IMR-90 (cell line): ENCODE data around the gene TDRD1. TPM values are rescaled to one million over a fixed set of nuclear protein-coding genes. Genes with fewer than 3 reads are reported as not detected.

ENCODE experiments used
- ATAC-seq: fragments of 200-7000 bp; cut with Tn5 transposase; 2 replicates; pipeline ENCODE4 v1.9.1; 2020; ENCODE audit warnings: low read depth, mild to moderate bottlenecking, moderate library complexity
- BruUV-seq: library from RNA; stranded (reverse); fragments of 400-500 nt; replicated peaks from 2 replicates; lab custom pipeline; 2021; lab: Mats Ljungman, UMichigan
- CTCF ChIA-PET: fragments of 300-600 bp; formaldehyde crosslinking; extraction: SDS; loops from one replicate; lab custom pipeline; 2021; ENCODE audit warnings: antibody characterized with exemption; lab: Yijun Ruan, JAX
- POLR2A ChIA-PET: fragments of 300-600 bp; sonication (Branson Sonifier 250); formaldehyde crosslinking; loops from one replicate; lab custom pipeline; 2022; ENCODE audit warnings: antibody characterized with exemption; ENCODE audit not compliant: unreplicated experiment; lab: Charles Lee
- DNase-seq: peaks from one replicate; pipeline ENCODE4 v3.0.0; 2013
- H2AFZ ChIP-seq: replicated peaks from 2 replicates; pipeline ENCODE3; 2013; ENCODE audit warnings: low read length, mild to moderate bottlenecking; ENCODE audit not compliant: poor library complexity
- H2AK5ac ChIP-seq: 2 replicates; pipeline ENCODE4 v1.6.1; 2013; ENCODE audit warnings: low read depth, low read length, inconsistent platforms
- H2AK9ac ChIP-seq: replicated peaks from 2 replicates; pipeline ENCODE3; 2013; ENCODE audit warnings: mild to moderate bottlenecking, low read depth, low read length, moderate library complexity; ENCODE audit not compliant: poor library complexity
- H2BK120ac ChIP-seq: 2 replicates; pipeline ENCODE4 v1.6.1; 2013; ENCODE audit warnings: low read depth, low read length, inconsistent platforms
- H2BK15ac ChIP-seq: 3 replicates; pipeline ENCODE4 v1.6.1; 2013; ENCODE audit warnings: low read depth, low read length, inconsistent platforms
- H2BK20ac ChIP-seq: 2 replicates; pipeline ENCODE4 v1.6.1; 2013; ENCODE audit warnings: low read depth, mild to moderate bottlenecking, inconsistent platforms, low read length, moderate library complexity
- H2BK5ac ChIP-seq: 2 replicates; pipeline ENCODE4 v1.6.1; 2013; ENCODE audit warnings: mild to moderate bottlenecking, low read depth, low read length, inconsistent platforms; ENCODE audit not compliant: poor library complexity, severe bottlenecking
- H3K14ac ChIP-seq: replicated peaks from 2 replicates; pipeline ENCODE4 v1.6.1; 2013; ENCODE audit warnings: low read depth, low read length, inconsistent platforms
- H3K18ac ChIP-seq: 2 replicates; pipeline ENCODE4 v1.6.1; 2013; ENCODE audit warnings: low read depth, low read length, control low read depth
- H3K23ac ChIP-seq: 2 replicates; pipeline ENCODE4 v1.6.1; 2013; ENCODE audit warnings: low read depth, low read length, inconsistent platforms
- H3K27ac ChIP-seq: 2 replicates; pipeline ENCODE4 v1.5.1; 2013; ENCODE audit warnings: mild to moderate bottlenecking, control low read depth, low read length; ENCODE audit not compliant: insufficient read depth
- H3K27me3 ChIP-seq: 2 replicates; pipeline ENCODE4 v1.6.1; 2013; ENCODE audit warnings: low read length; ENCODE audit not compliant: control insufficient read depth, insufficient read depth
- H3K36me3 ChIP-seq: 2 replicates; pipeline ENCODE4 v1.6.1; 2013; ENCODE audit warnings: low read length, mixed read lengths; ENCODE audit not compliant: control insufficient read depth, insufficient read depth
- H3K4ac ChIP-seq: 2 replicates; pipeline ENCODE4 v1.6.1; 2013; ENCODE audit warnings: low read depth, low read length, inconsistent platforms
- H3K4me1 ChIP-seq: 2 replicates; pipeline ENCODE4 v1.6.1; 2013; ENCODE audit warnings: low read length, mixed read lengths; ENCODE audit not compliant: control insufficient read depth, insufficient read depth
- H3K4me2 ChIP-seq: 2 replicates; pipeline ENCODE4 v1.6.1; 2013; ENCODE audit warnings: low read depth, mild to moderate bottlenecking, control low read depth, low read length, moderate library complexity
- H3K4me3 ChIP-seq: 2 replicates; pipeline ENCODE4 v1.5.1; 2013; ENCODE audit warnings: low read depth, mild to moderate bottlenecking, control low read depth, low read length, moderate library complexity; ENCODE audit not compliant: insufficient read depth
- H3K56ac ChIP-seq: 2 replicates; pipeline ENCODE4 v1.6.1; 2013; ENCODE audit warnings: low read length, inconsistent platforms; ENCODE audit not compliant: insufficient read depth; ENCODE audit errors: extremely low read depth
- H3K79me1 ChIP-seq, 2 experiments: 2 replicates each; pipeline ENCODE4 v1.6.1; 2013; ENCODE audit warnings: low read length in 2 of 2, inconsistent platforms in 1 of 2, low read depth in 1 of 2
- H3K9ac ChIP-seq: 2 replicates; pipeline ENCODE4 v1.6.1; 2013; ENCODE audit warnings: low read depth, low read length, control low read depth
- H3K9me1 ChIP-seq: 2 replicates; pipeline ENCODE4 v1.6.1; 2013; ENCODE audit warnings: low read length, inconsistent platforms; ENCODE audit not compliant: insufficient read depth
- H3K9me3 ChIP-seq: 2 replicates; pipeline ENCODE4 v1.6.1; 2013; ENCODE audit warnings: low read length; ENCODE audit not compliant: control insufficient read depth, insufficient read depth
- H4K20me1 ChIP-seq: 2 replicates; pipeline ENCODE4 v1.6.1; 2013; ENCODE audit warnings: low read length, inconsistent platforms; ENCODE audit not compliant: insufficient read depth
- H4K5ac ChIP-seq: 2 replicates; pipeline ENCODE4 v1.6.1; 2013; ENCODE audit warnings: mild to moderate bottlenecking, low read depth, low read length, control low read depth
- H4K8ac ChIP-seq, 2 experiments: 2 replicates each; pipeline ENCODE4 v1.6.1; 2013; ENCODE audit warnings: low read depth in 2 of 2, low read length in 2 of 2, control low read depth in 1 of 2, inconsistent platforms in 1 of 2
- H4K91ac ChIP-seq: 2 replicates; pipeline ENCODE4 v1.6.1; 2013; ENCODE audit warnings: low read depth, low read length, inconsistent platforms; ENCODE audit not compliant: insufficient read depth
- BHLHE40 ChIP-seq: fragments of 150-350 bp; IDR thresholded peaks from 2 replicates; pipeline ENCODE4 v1.6.1; 2016; ENCODE audit warnings: mild to moderate bottlenecking, low read depth, low read length
- CEBPB ChIP-seq: IDR thresholded peaks from 2 replicates; pipeline ENCODE4 v1.6.1; 2012; ENCODE audit warnings: low read depth, low read length, improper control_type of control experiment
- CHD1 ChIP-seq: IDR thresholded peaks from 2 replicates; pipeline ENCODE4 v1.6.1; 2012; ENCODE audit warnings: low read depth, low read length, improper control_type of control experiment
- ELK1 ChIP-seq: fragments of 150-350 bp; IDR thresholded peaks from 2 replicates; pipeline ENCODE4 v1.6.1; 2016; ENCODE audit warnings: low read depth, mild to moderate bottlenecking, low read length, moderate library complexity, borderline replicate concordance
- FOS ChIP-seq: fragments of 150-350 bp; IDR thresholded peaks from 2 replicates; pipeline ENCODE4 v1.6.1; 2016; ENCODE audit warnings: low read depth, low read length
- MAZ ChIP-seq: IDR thresholded peaks from 2 replicates; pipeline ENCODE4 v1.6.1; 2012; ENCODE audit warnings: low read depth, mild to moderate bottlenecking, low read length, improper control_type of control experiment, moderate library complexity, borderline replicate concordance
- MXI1 ChIP-seq: IDR thresholded peaks from 2 replicates; pipeline ENCODE4 v1.6.1; 2012; ENCODE audit warnings: low read depth, mild to moderate bottlenecking, low read length, moderate library complexity, borderline replicate concordance
- NFE2L2 ChIP-seq: fragments of 150-350 bp; IDR thresholded peaks from 2 replicates; pipeline ENCODE4 v1.6.1; 2016; ENCODE audit warnings: low read depth, mild to moderate bottlenecking, low read length
- POLR2A ChIP-seq: IDR thresholded peaks from 2 replicates; pipeline ENCODE4 v1.6.1; 2012; ENCODE audit warnings: mild to moderate bottlenecking, low read depth, low read length
- RAD21 ChIP-seq: IDR thresholded peaks from 2 replicates; pipeline ENCODE4 v1.6.1; 2012; ENCODE audit warnings: low read length, improper control_type of control experiment
- RFX5 ChIP-seq: IDR thresholded peaks from 2 replicates; pipeline ENCODE4 v1.8.0; 2012; ENCODE audit warnings: low read depth, mild to moderate bottlenecking, low read length, moderate library complexity
- SMC3 ChIP-seq: fragments of 150-350 bp; IDR thresholded peaks from 2 replicates; pipeline ENCODE4 v1.6.1; 2016; ENCODE audit warnings: low read depth, mild to moderate bottlenecking, antibody characterized with exemption, low read length, moderate library complexity
- USF2 ChIP-seq: fragments of 150-350 bp; IDR thresholded peaks from 2 replicates; pipeline ENCODE4 v1.6.1; 2017; ENCODE audit warnings: mild to moderate bottlenecking, antibody characterized with exemption, low read length, low read depth
- WGBS, 2 experiments: methylation state at CpG; one replicate each; pipeline versions ENCODE4 v1.1.5 to v1.1.7; 2013; ENCODE audit warnings: missing lambda C conversion rate in 2 of 2; ENCODE audit not compliant: insufficient read length in 1 of 2; ENCODE audit errors: extremely low coverage in 2 of 2; 5-methylcytosine and 5-hydroxymethylcytosine counted together
- dilution Hi-C: fragments of 300-500 bp; cut with HindIII; formaldehyde crosslinking; loops from one replicate; pipeline ENCODE4 v1.14.3; 2018; ENCODE audit warnings: low sequenced_read_pairs; ENCODE audit not compliant: unreplicated experiment
- in situ Hi-C: fragments of 300-500 bp; cut with MboI; formaldehyde crosslinking; loops from 3 replicates; pipeline ENCODE4 v1.14.3; 2019; ENCODE audit warnings: low sequenced_read_pairs, inconsistent platforms, mixed read lengths
- intact Hi-C: fragments of 100-400 bp; cut with micrococcal nuclease; formaldehyde crosslinking; loops from 2 replicates; pipeline ENCODE4 v1.10.0; 2022
- polyA plus RNA-seq, 3 experiments: library from polyadenylated mRNA; depleted of rRNA; stranded (reverse); fragments of >200 nt; gene quantifications; 2 replicates each; pipeline ENCODE4 v1.2.3, GENCODE V29; 2012; ENCODE audit warnings: low replicate concordance in 1 of 3
- total RNA-seq: library from RNA; depleted of rRNA; stranded (reverse); fragments of >200 nt; gene quantifications from 2 replicates; pipeline ENCODE4 v1.2.3, GENCODE V29; 2012

Gene TDRD1
- total and polyA plus RNA-seq, 2 of the 4 experiments (the other 2 are of a cell fraction) = not detected

- H3K36me3 ChIP-seq = no peaks in the 10 kb centered on the region
- no peaks in the 10 kb centered on the region for H3K79me1 ChIP-seq
- H3K27ac ChIP-seq = no peak overlapping the region
- H2AK9ac ChIP-seq = no peak overlapping the region
- no peak overlapping the region for H3K9ac ChIP-seq
- no peaks in the 10 kb centered on the region for H4K20me1 ChIP-seq
- no peak overlapping the region for H4K5ac ChIP-seq
- no peak overlapping the region for H3K14ac ChIP-seq
- H2BK20ac ChIP-seq = no peak overlapping the region
- BruUV-seq = no TSS peak
- H3K4me1 ChIP-seq = no peaks in the 10 kb centered on the region
- no peak overlapping the region for H3K4me2 ChIP-seq
- no peaks in the 10 kb centered on the region for H3K9me1 ChIP-seq
- H3K18ac ChIP-seq = no peak overlapping the region
- dilution Hi-C loops (no loop called here), intact Hi-C loops (no loop called here), in situ Hi-C loops (no loop called here)
- no peak overlapping the region for H2AFZ ChIP-seq
- H3K27me3 ChIP-seq = peaks cover 8% of the 10 kb centered on the region; the same call in 1 of the 2 replicates
- no peak overlapping the region for H2BK120ac ChIP-seq
- H3K56ac ChIP-seq = no peak overlapping the region
- no peak overlapping the region for H4K8ac ChIP-seq
- H2BK15ac ChIP-seq = no peak overlapping the region
- H3K9me3 ChIP-seq = no peaks in the 10 kb centered on the region
- no peak for DNase-seq
- no peak for ATAC-seq
- no peak overlapping the region for H3K23ac ChIP-seq
- H4K91ac ChIP-seq = no peak overlapping the region
- TF ChIP-seq CEBPB (no peak), RFX5 (no peak), ELK1 (no peak), USF2 (no peak), BHLHE40 (no peak), MAZ (no peak), CHD1 (no peak), NFE2L2 (no peak), MXI1 (no peak), FOS (no peak), RAD21 (no peak), SMC3 (no peak), POLR2A (no peak)
- WGBS, 2 experiments = no CpG with 5 or more reads among the region's 5 CpGs
- ChIA-PET CTCF (no interaction called here), POLR2A (no interaction called here)
- no peak overlapping the region for H2BK5ac ChIP-seq
- no peak overlapping the region for H3K4me3 ChIP-seq
- no peak overlapping the region for H3K4ac ChIP-seq
- no peak overlapping the region for H2AK5ac ChIP-seq
Observed at GRCh38 chr10:114181971-114182370, 2.8 kb downstream of the TDRD1 start.
